HepG2 (cell line): Measurements from ENCODE around the gene R3HCC1L. TPM values are rescaled to one million over a fixed set of nuclear protein-coding genes. Genes with fewer than 3 reads are reported as not detected.
"Not testable (repeated sequence)": the region's sequence is repeated elsewhere in the genome, so short reads cannot be mapped to it uniquely, and the experiment has no call there.

Experiments
- ATAC-seq: fragments of 200-7000 bp; cut with Tn5 transposase; 3 replicates; pipeline ENCODE4 v1.9.1; 2020; ENCODE audit warnings: mild to moderate bottlenecking, moderate library complexity
- BruUV-seq: library from RNA; stranded (reverse); fragments of 400-500 nt; replicated peaks from 2 replicates; lab custom pipeline; 2021; lab: Mats Ljungman, UMichigan
- CTCF ChIA-PET: fragments of 300-600 bp; formaldehyde crosslinking; extraction: SDS; loops from one replicate; lab custom pipeline; 2021; ENCODE audit warnings: low total read pairs, inconsistent platforms, low intra/inter-chr PET ratio; lab: Yijun Ruan, JAX
- POLR2A ChIA-PET: fragments of 350-600 bp; sonication (Branson Sonifier 250); formaldehyde crosslinking; loops from one replicate; lab custom pipeline; 2020; ENCODE audit warnings: antibody characterized with exemption, inconsistent platforms; lab: Yijun Ruan, JAX
- DNase-seq: peaks from one replicate; pipeline ENCODE4 v3.0.0-alpha.2; 2015; ENCODE audit warnings: low spot score
- FAIRE-seq: peaks from 3 replicates; lab custom pipeline; 2011; peaks lifted over from hg19 to GRCh38; lab: Jason Lieb, UNC
- H2AFZ ChIP-seq: one replicate; pipeline ENCODE4 v1.6.1; 2011; ENCODE audit warnings: low read length, inconsistent platforms
- H3K27ac ChIP-seq: fragments of 300-600 bp; 3 replicates; pipeline ENCODE4 v1.8.0; 2011; ENCODE audit warnings: mixed run types, mild to moderate bottlenecking, mixed read lengths, low read length, inconsistent platforms; ENCODE audit not compliant: insufficient read depth; ENCODE audit errors: extremely low read length
- H3K27me3 ChIP-seq, 2 experiments: fragments of 200-600 bp in 1 of 2; 2 replicates in 1 of 2; 3 replicates in 1 of 2; pipeline versions ENCODE4 v1.6.0 to v1.8.0; 2011; ENCODE audit warnings: low read length in 2 of 2, mild to moderate bottlenecking in 2 of 2, moderate library complexity in 2 of 2, inconsistent platforms in 1 of 2; ENCODE audit not compliant: insufficient read depth in 2 of 2, control insufficient read depth in 1 of 2
- H3K36me3 ChIP-seq, 2 experiments: fragments of 200-600 bp in 1 of 2; replicated peaks in 1 of 2; 2 replicates in 1 of 2; 3 replicates in 1 of 2; pipeline versions ENCODE4 v1.5.1 to v1.8.0; 2011; ENCODE audit warnings: low read length in 2 of 2, inconsistent platforms in 1 of 2; ENCODE audit not compliant: insufficient read depth in 2 of 2, control insufficient read depth in 1 of 2
- H3K4me1 ChIP-seq: 2 replicates; pipeline ENCODE4 v1.5.1; 2012; ENCODE audit warnings: low read length, inconsistent platforms; ENCODE audit not compliant: insufficient read depth
- H3K4me2 ChIP-seq: 2 replicates; pipeline ENCODE4 v1.6.0; 2011; ENCODE audit warnings: low read depth, low read length, inconsistent platforms
- H3K4me3 ChIP-seq, 3 experiments: fragments of 200-600 bp in 1 of 3; sonication (generic), shearing (Covaris generic) in 1 of 3; replicated peaks in 1 of 3; 2 replicates each; pipeline ENCODE4 v1.5.1; 2011 to 2016; ENCODE audit warnings: low read length in 3 of 3, inconsistent platforms in 2 of 3, low read depth in 2 of 3, mild to moderate bottlenecking in 2 of 3, control low read depth in 1 of 3, mixed read lengths in 1 of 3; ENCODE audit not compliant: insufficient read depth in 1 of 3
- H3K79me2 ChIP-seq: one replicate; pipeline ENCODE4 v1.6.1; 2011; ENCODE audit warnings: low read length, inconsistent platforms; ENCODE audit not compliant: insufficient read depth
- H3K9ac ChIP-seq: 2 replicates; pipeline ENCODE4 v1.6.0; 2011; ENCODE audit warnings: mild to moderate bottlenecking, low read depth, low read length, inconsistent platforms; ENCODE audit not compliant: insufficient read depth
- H3K9me3 ChIP-seq: 2 replicates; pipeline ENCODE4 v1.5.1; 2012; ENCODE audit warnings: mild to moderate bottlenecking, low read length
- H4K20me1 ChIP-seq: 2 replicates; pipeline ENCODE4 v1.6.0; 2011; ENCODE audit warnings: inconsistent platforms, mild to moderate bottlenecking, low read length, moderate library complexity; ENCODE audit not compliant: insufficient read depth
- AGO2 ChIP-seq: fragments of 200-400 bp; formaldehyde crosslinking; optimal IDR thresholded peaks from 2 replicates; pipeline ENCODE3; 2017; ENCODE audit warnings: mild to moderate bottlenecking, low read depth, low read length, moderate library complexity
- PAF1 ChIP-seq: IDR thresholded peaks from 2 replicates; pipeline ENCODE4 v1.6.1; 2016; ENCODE audit warnings: missing genetic modification reagents, missing compliant biosample characterization
- SP4 ChIP-seq: sonication (generic); formaldehyde crosslinking; IDR thresholded peaks from 2 replicates; pipeline ENCODE4 v1.8.1; 2023; ENCODE audit warnings: mild to moderate bottlenecking, missing genetic modification reagents
- WGBS: methylation state at CpG from one replicate; pipeline ENCODE4 v1.1.6; 2017; ENCODE audit warnings: low lambda C conversion rate; 5-methylcytosine and 5-hydroxymethylcytosine counted together
- in situ Hi-C: cut with HindIII; loops from 2 replicates; pipeline ENCODE4 v1.10.0; 2017; ENCODE audit warnings: low pct_unique_long_range_greater_than_20kb; ENCODE audit not compliant: extremely low pct_ligation_motif_present
- intact Hi-C: fragments of 100-400 bp; cut with micrococcal nuclease; formaldehyde crosslinking; loops from one replicate; pipeline ENCODE4 v1.10.0; 2022; ENCODE audit not compliant: unreplicated experiment
- polyA plus RNA-seq, 8 experiments: library from polyadenylated mRNA; depleted of rRNA in 3 of 8; stranded (reverse) in 7 of 8; unstranded in 1 of 8; fragments of >200 nt; fragmentation: Illumina TruSeq in 4 of 8; extraction: Trizol in 4 of 8; gene quantifications; 2 replicates each; pipeline versions ENCODE4 v1.2.1 to v1.2.3, GENCODE V29; 2011 to 2016; ENCODE audit warnings: low read depth in 4 of 8, missing spikeins in 1 of 8, mixed read lengths in 1 of 8; ENCODE audit not compliant: insufficient read depth in 1 of 8
- total RNA-seq, 5 experiments: library from RNA; depleted of rRNA; stranded (reverse); fragments of >200 nt; fragmentation: Illumina TruSeq; extraction: Trizol; gene quantifications; 2 replicates each; pipeline ENCODE4 v1.2.3, GENCODE V29; 2016; ENCODE audit warnings: low read depth in 1 of 5

The R3HCC1L gene
- total and polyA plus RNA-seq, 2 of the 13 experiments (the other 11 are each of a cell fraction or from before 2014, with no cell fraction given) = 6.5 to 12.2 TPM

DNA sequence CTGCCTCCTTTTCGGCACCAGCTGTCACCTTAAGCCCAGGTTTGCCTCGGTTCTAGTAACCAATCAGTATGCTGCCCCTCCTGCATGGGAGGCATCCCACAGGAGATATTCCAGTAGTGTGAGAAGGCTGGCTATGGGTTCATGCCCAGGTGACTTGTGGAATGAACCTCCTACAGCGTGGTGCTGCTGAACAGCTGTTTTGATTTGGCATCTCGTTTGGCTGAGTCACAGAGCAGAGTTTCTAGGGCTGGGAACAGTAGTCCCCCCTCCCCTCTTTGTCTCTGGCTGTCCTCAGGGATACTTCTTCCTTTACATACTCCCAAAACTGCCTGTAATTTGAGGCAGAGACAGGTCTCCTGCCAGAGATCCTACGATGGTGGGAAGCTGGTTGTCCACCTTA is 16.1 kb downstream of the R3HCC1L start:
- H3K9me3 ChIP-seq = peaks cover 29% of the 10 kb centered on the region; the same call in 1 of the 2 replicates
- H3K4me2 ChIP-seq = no peak overlapping the region
- H3K79me2 ChIP-seq = peaks cover 53% of the 10 kb centered on the region
- no peaks in the 10 kb centered on the region for H3K27me3 ChIP-seq
- POLR2A ChIA-PET = no interaction called here
- H3K9ac ChIP-seq = no peak overlapping the region
- in situ Hi-C loops = no loop called here
- 86% methylated on average over 5 of the region's 5 CpGs for WGBS
- no peaks in the 10 kb centered on the region for H3K4me1 ChIP-seq
- no peak overlapping the region for H2AFZ ChIP-seq
- CTCF ChIA-PET = no interaction called here
- no peak overlapping the region for H3K27ac ChIP-seq
- intact Hi-C loops = no loop called here
- no peak for FAIRE-seq
- H3K4me3 ChIP-seq = no peak overlapping the region
- no peaks in the 10 kb centered on the region; the same call in 1 of the 2 replicates for H4K20me1 ChIP-seq
- ATAC-seq = no peak
- no peak for DNase-seq
- 0 out of 5 replicates have a peak, but pooled peaks cover 0 to 5% of the 10 kb centered on the region in 2 experiments for H3K36me3 ChIP-seq
- no peak for TF ChIP-seq SP4 (CRISPR knock-in tag)
- no peak for TF ChIP-seq PAF1
- no peak for TF ChIP-seq AGO2
- no TSS peak for BruUV-seq

DNA sequence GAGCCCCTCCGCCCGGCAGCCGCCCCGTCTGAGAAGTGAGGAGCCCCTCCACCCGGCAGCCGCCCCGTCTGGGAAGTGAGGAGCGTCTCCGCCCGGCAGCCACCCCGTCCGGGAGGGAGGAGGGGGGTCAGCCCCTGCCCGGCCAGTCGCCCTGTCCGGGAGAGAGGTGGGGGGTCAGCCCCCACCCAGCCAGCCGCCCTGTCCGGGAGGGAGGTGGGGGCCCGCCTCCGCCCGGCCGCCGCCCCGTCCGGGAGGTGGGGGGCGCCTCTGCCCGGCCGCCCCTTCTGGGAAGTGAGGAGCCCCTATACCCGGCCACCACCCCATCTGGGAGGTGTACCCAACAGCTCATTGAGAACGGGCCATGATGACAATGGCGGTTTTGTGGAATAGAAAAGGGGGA is 18.3 kb downstream of the R3HCC1L start:
- H2AFZ ChIP-seq, H3K36me3 ChIP-seq, H3K9ac ChIP-seq, DNase-seq, H3K27ac ChIP-seq, H3K4me3 ChIP-seq, intact Hi-C loops, H3K27me3 ChIP-seq, H3K4me1 ChIP-seq, H3K4me2 ChIP-seq, FAIRE-seq, BruUV-seq, POLR2A ChIA-PET, CTCF ChIA-PET, ATAC-seq, in situ Hi-C loops, H4K20me1 ChIP-seq: not testable (repeated sequence)
- peaks cover 34% of the 10 kb centered on the region for H3K79me2 ChIP-seq
- peaks cover 22% of the 10 kb centered on the region; the same call in 1 of the 2 replicates for H3K9me3 ChIP-seq
- WGBS = 86% methylated on average over 11 of the region's 30 CpGs

DNA sequence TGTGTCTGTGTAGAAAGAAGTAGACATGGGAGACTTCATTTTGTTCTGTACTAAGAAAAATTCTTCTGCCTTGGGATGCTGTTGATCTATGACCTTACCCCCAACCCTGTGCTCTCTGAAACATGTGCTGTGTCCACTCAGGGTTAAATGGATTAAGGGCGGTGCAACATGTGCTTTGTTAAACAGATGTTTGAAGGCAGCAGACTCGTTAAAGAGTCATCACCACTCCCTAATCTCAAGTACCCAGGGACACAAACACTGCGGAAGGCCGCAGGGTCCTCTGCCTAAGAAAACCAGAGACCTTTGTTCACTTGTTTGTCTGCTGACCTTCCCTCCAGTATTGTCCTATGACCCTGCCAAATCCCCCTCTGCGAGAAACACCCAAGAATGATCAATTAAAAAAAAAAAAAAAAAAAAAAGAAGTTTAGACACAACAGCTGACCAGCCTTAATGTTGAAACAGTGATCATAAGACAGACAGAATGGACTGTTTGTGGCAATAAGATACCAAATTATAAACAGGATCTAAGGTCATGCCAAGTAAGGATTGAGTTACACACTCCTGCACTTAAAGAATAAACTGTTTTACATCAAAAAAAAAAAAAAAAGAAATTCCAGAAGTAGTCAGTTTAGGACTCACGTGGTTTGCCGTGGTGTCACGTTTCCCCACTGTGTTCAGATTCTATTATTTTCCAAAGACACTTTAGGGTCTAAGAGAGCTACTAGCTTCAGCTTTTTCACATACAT is 18.9 kb downstream of the R3HCC1L start:
- H3K4me1 ChIP-seq, in situ Hi-C loops, BruUV-seq, H3K27ac ChIP-seq, H3K4me3 ChIP-seq, ATAC-seq, DNase-seq, H3K36me3 ChIP-seq, H4K20me1 ChIP-seq, POLR2A ChIA-PET, H3K9ac ChIP-seq, H3K27me3 ChIP-seq, H3K4me2 ChIP-seq, H2AFZ ChIP-seq, FAIRE-seq, CTCF ChIA-PET, intact Hi-C loops: not testable (repeated sequence)
- peaks cover 30% of the 10 kb centered on the region for H3K79me2 ChIP-seq
- H3K9me3 ChIP-seq = peaks cover 16% of the 10 kb centered on the region; the same call in 1 of the 2 replicates
- WGBS = 82% methylated on average over 8 of the region's 8 CpGs
